Heart right ventricle (tissue), 16 donors: Measurements from ENCODE around the gene EHD3. TPM values are rescaled to one million over a fixed set of nuclear protein-coding genes. Genes with fewer than 3 reads are reported as not detected.

Source experiments
- ATAC-seq, 8 donors: fragments of 200-7000 bp; cut with Tn5 transposase; one replicate each; pipeline ENCODE4 v1.9.1; 2020; ENCODE audit warnings: mild to moderate bottlenecking in 8 of 8, moderate library complexity in 8 of 8, moderate number of reproducible peaks in 1 of 8
- DNase-seq, 2 donors: peaks; one replicate each; pipeline ENCODE4 v3.0.0-alpha.2; 2020
- H3K27ac ChIP-seq, 10 donors: fragments of 200-600 bp; sonication (generic) in 2 of 10; one replicate each; pipeline versions ENCODE4 v1.5.0 to v1.8.0; 2020 to 2022; ENCODE audit warnings: mild to moderate bottlenecking in 3 of 10
- H3K27me3 ChIP-seq, 7 donors: fragments of 200-600 bp; one replicate each; pipeline ENCODE4 v1.8.0; 2021 to 2022; ENCODE audit warnings: mild to moderate bottlenecking in 2 of 7
- H3K36me3 ChIP-seq, 9 donors: fragments of 200-600 bp; sonication (generic) in 1 of 9; one replicate each; pipeline versions ENCODE4 v1.5.0 to v1.8.0; 2020 to 2022; ENCODE audit warnings: mild to moderate bottlenecking in 2 of 9
- H3K4me1 ChIP-seq, 9 donors: fragments of 200-600 bp; sonication (generic) in 1 of 9; one replicate each; pipeline versions ENCODE4 v1.5.0 to v1.8.0; 2020 to 2022; ENCODE audit warnings: mild to moderate bottlenecking in 4 of 9
- H3K4me3 ChIP-seq, 10 donors: fragments of 200-600 bp; sonication (generic) in 2 of 10; one replicate each; pipeline versions ENCODE4 v1.5.0 to v1.8.0; 2020 to 2022; ENCODE audit warnings: mild to moderate bottlenecking in 7 of 10, moderate library complexity in 2 of 10
- H3K9me3 ChIP-seq, 11 donors: fragments of 200-600 bp in 10 of 11; sonication (generic) in 2 of 11; one replicate each; pipeline versions ENCODE4 v1.5.0 to v1.8.0; 2013 to 2022; ENCODE audit warnings: mild to moderate bottlenecking in 2 of 11, control low read depth in 1 of 11, moderate library complexity in 1 of 11
- WGBS, 2 donors: extraction: QIAGEN DNeasy Blood & Tissue Kit; methylation state at CpG; one replicate each; pipeline ENCODE4 v1.1.7; 2013; ENCODE audit warnings: inconsistent platforms in 1 of 2; 5-methylcytosine and 5-hydroxymethylcytosine counted together
- intact Hi-C, 10 donors: fragments of 100-400 bp; cut with DNase I; formaldehyde crosslinking; loops; one replicate each; pipeline versions ENCODE4 v1.11.1 to v1.14.2; 2022
- polyA plus RNA-seq, 2 donors: library from polyadenylated mRNA; stranded (reverse); fragments of 200-250 nt; gene quantifications; one replicate each; pipeline ENCODE4 v1.2.3, GENCODE V29; 2013
- total RNA-seq, 10 donors: library from RNA; stranded (reverse); fragmentation: NEBNext Ultra II Directional in 3 of 10; extraction: Animal tissue kit (Norgen Biotek cat#: 25700) in 3 of 10; gene quantifications; one replicate each; pipeline versions ENCODE4 v1.2.1 to v1.2.4, GENCODE V29; 2021 to 2023
- TF ChIP-seq, protein P1 (sequence below), 9 donors: fragments of 200-600 bp; sonication (generic) in 2 of 9; IDR thresholded peaks; one replicate each; pipeline versions ENCODE4 v1.5.0 to v1.8.0; 2021 to 2022; ENCODE audit warnings: antibody characterized with exemption in 9 of 9, mild to moderate bottlenecking in 5 of 9, moderate library complexity in 1 of 9
- donor health status: Arrhythmogenic right ventricular cardiomyopathy.
- donor health status: ischemic (EF 13 %, LVEDD 7.1; RV severe dilation, severe dysfunction).
- donor health status: healthy with polysubstance abuse.
- donor health status: DM: no; HTN: yes; CAD: no.
- donor health status: DM: no; HTN: no; CAD: no.
- donor health status: ischemic (EF 25% LVEDD 6.9; RV normal size, moderate dysfunction).
- donor health status: ischemic (EF 25% LVEDD 5.7; RV mildly dilated, moderate dysfunction).
- donor health status: healthy.
- donor health status: DM: yes; HTN: yes; CAD: no.
- donor health status: Ischemic cardiomyopathy.
- donor health status: ischemic (EF 35%, LVEDD 5.7; RV mildly dilated, moderate dysfunction).
- donor health status: nonischemic (EF 11% LVEDD 7.7; RV severe dilation, severe dysfunction).
- donor health status: DM: yes; HTN: yes; CAD: no.
- donor health status: PGD.
- donor health status: ischemic (EF 29% LVEDD 5.4; RV normal size, mild dysfunction).
- donor health status: nonischemic (EF 23%, LVEDD 6.1; RV moderate dilation, normal function).

Gene EHD3
- total and polyA plus RNA-seq, 12 donors = 5.3 to 40.9 (median 24.3) TPM

- ATAC-seq = no peak
- Histone ChIP-seq H3K36me3 (no peaks in the 10 kb centered on the region), H3K27me3 (no peaks in the 10 kb centered on the region), H3K4me3 (no peak overlapping the region), H3K4me1 (no peaks in the 10 kb centered on the region), H3K9me3 (no peaks in the 10 kb centered on the region), H3K27ac (no peak overlapping the region)
- no peak for DNase-seq
- WGBS, 2 donors = 75 to 89% methylated on average over 1 of the region's 1 CpG
- TF ChIP-seq, protein P1, sequence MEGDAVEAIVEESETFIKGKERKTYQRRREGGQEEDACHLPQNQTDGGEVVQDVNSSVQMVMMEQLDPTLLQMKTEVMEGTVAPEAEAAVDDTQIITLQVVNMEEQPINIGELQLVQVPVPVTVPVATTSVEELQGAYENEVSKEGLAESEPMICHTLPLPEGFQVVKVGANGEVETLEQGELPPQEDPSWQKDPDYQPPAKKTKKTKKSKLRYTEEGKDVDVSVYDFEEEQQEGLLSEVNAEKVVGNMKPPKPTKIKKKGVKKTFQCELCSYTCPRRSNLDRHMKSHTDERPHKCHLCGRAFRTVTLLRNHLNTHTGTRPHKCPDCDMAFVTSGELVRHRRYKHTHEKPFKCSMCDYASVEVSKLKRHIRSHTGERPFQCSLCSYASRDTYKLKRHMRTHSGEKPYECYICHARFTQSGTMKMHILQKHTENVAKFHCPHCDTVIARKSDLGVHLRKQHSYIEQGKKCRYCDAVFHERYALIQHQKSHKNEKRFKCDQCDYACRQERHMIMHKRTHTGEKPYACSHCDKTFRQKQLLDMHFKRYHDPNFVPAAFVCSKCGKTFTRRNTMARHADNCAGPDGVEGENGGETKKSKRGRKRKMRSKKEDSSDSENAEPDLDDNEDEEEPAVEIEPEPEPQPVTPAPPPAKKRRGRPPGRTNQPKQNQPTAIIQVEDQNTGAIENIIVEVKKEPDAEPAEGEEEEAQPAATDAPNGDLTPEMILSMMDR (IDR thresholded peaks at IDR 0.05) = no peak
- intact Hi-C loops = no loop called here
Measured at GRCh38 chr2:31190188-31190587, 43.8 kb upstream of the EHD3 start.

- WGBS, 2 donors = 92 to 97% methylated on average over 11 of the region's 11 CpGs
- Histone ChIP-seq H3K9me3 (no peaks in the 10 kb centered on the region), H3K4me3 (no peak overlapping the region), H3K36me3 (no peaks in the 10 kb centered on the region), H3K4me1 (no peaks in the 10 kb centered on the region), H3K27me3 (no peaks in the 10 kb centered on the region), H3K27ac (no peak overlapping the region)
- intact Hi-C loops = no loop called here
- no peak for ATAC-seq
- TF ChIP-seq, protein P1 (IDR thresholded peaks at IDR 0.05) = no peak
- no peak for DNase-seq
Measured at GRCh38 chr2:31191931-31192330, 42.0 kb upstream of the EHD3 start.

DNA sequence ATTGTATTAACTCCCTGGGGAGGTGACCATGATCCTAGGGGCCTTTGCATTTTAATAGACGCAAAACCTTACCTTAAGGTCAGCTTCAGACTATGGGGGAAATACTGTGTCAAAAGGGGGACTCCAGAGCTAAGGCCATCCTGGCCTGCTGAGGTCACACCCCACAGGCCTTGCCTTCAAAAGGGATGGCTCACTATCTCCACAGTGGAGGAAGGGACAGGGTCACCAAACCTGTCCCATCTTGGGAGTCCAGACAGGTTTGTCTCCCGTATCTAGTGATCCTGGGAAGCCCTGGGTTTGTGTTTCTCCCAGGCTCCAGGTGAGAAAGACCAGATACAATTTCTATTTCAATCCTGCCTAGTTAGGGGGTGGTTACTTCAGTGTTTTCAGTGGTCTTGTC is 41.6 kb upstream of the EHD3 start:
- H3K27ac ChIP-seq = no peak overlapping the region
- DNase-seq = no peak
- no peaks in the 10 kb centered on the region for H3K27me3 ChIP-seq
- intact Hi-C loops = no loop called here
- WGBS, 2 donors = 89 to 91% methylated on average over 2 of the region's 2 CpGs
- TF ChIP-seq, protein P1 (IDR thresholded peaks at IDR 0.05) = no peak
- no peaks in the 10 kb centered on the region for H3K9me3 ChIP-seq
- H3K36me3 ChIP-seq = no peaks in the 10 kb centered on the region
- no peak for ATAC-seq
- no peak overlapping the region for H3K4me3 ChIP-seq
- H3K4me1 ChIP-seq = no peaks in the 10 kb centered on the region

- ATAC-seq (no peak), DNase-seq (no peak)
- H3K9me3 ChIP-seq = no peaks in the 10 kb centered on the region
- WGBS, 2 donors = 85 to 91% methylated on average over 12 of the region's 12 CpGs
- intact Hi-C loops = no loop called here
- TF ChIP-seq, protein P1 (IDR thresholded peaks at IDR 0.05) = no peak
- no peaks in the 10 kb centered on the region for H3K36me3 ChIP-seq
- no peak overlapping the region for H3K4me3 ChIP-seq
- H3K27me3 ChIP-seq = no peaks in the 10 kb centered on the region
- no peaks in the 10 kb centered on the region for H3K4me1 ChIP-seq
- H3K27ac ChIP-seq = no peak overlapping the region
Measured at GRCh38 chr2:31192851-31193392, 41.0 kb upstream of the EHD3 start.
